ENCODE results near the gene LRRC8B.

Gene LRRC8B

DNA sequence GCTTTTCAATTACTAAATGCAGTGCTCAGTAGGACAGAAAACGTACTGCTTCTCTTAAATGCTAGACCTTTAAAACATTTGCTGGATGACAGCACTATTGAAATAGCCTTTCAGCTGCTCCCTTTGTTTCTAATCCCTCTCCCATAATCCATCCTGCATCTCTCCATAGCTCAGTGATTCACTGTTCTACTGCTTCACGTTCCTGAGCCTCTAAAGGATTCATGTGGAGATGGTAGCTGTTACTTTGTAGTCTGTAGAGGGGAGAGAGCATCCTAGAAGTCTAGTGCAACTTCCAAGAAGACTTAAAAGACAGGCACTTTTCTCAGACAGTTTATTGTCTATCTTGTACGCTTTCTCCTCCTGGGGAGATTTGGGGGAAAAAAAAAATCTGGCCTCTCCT is 51.4 kb downstream of the LRRC8B start:
- H3K9me3 ChIP-seq (replicated peaks; ENCODE audit: low read length) = no peaks in the 10 kb centered on the region
- no peaks in the 10 kb centered on the region for H3K4me1 ChIP-seq (ENCODE audit: control insufficient read depth, insufficient read depth, low read length)
- H3K4me3 ChIP-seq (ENCODE audit: low read length) = no peak overlapping the region
- H3K27me3 ChIP-seq (ENCODE audit: control insufficient read depth, insufficient read depth, low read length) = no peaks in the 10 kb centered on the region
- H3K9ac ChIP-seq (ENCODE audit: low read depth, low read length) = no peak overlapping the region
- H3K4me2 ChIP-seq (ENCODE audit: low read length) = no peak overlapping the region
- H3K36me3 ChIP-seq (ENCODE audit: insufficient read depth, low read length) = no peaks in the 10 kb centered on the region

DNA sequence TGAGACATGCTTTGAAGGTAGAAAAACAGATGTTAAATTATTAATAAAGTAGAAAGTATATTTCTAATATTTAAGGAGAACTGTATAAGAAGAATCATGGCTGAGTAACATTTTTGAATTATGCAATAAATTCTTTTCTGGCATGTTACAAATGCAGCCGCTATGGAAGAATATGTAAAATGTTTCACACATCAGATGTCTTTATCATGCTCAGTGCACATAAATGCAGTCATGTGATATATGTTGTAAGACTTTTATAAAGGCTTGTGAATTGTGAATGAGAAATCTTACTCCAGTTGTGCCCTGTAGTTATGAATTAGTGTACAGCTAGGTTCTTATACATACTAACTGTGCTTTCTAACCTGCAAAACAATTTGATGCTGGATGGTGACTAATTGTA is 53.5 kb downstream of the LRRC8B start:
- Histone ChIP-seq H3K27me3 (ENCODE audit: control insufficient read depth, insufficient read depth, low read length) (no peaks in the 10 kb centered on the region), H3K36me3 (ENCODE audit: insufficient read depth, low read length) (no peaks in the 10 kb centered on the region), H3K9ac (ENCODE audit: low read depth, low read length) (no peak overlapping the region), H3K4me3 (ENCODE audit: low read length) (no peak overlapping the region), H3K4me1 (ENCODE audit: control insufficient read depth, insufficient read depth, low read length) (no peaks in the 10 kb centered on the region), H3K9me3 (replicated peaks; ENCODE audit: low read length) (no peaks in the 10 kb centered on the region), H3K4me2 (ENCODE audit: low read length) (no peak overlapping the region)

DNA sequence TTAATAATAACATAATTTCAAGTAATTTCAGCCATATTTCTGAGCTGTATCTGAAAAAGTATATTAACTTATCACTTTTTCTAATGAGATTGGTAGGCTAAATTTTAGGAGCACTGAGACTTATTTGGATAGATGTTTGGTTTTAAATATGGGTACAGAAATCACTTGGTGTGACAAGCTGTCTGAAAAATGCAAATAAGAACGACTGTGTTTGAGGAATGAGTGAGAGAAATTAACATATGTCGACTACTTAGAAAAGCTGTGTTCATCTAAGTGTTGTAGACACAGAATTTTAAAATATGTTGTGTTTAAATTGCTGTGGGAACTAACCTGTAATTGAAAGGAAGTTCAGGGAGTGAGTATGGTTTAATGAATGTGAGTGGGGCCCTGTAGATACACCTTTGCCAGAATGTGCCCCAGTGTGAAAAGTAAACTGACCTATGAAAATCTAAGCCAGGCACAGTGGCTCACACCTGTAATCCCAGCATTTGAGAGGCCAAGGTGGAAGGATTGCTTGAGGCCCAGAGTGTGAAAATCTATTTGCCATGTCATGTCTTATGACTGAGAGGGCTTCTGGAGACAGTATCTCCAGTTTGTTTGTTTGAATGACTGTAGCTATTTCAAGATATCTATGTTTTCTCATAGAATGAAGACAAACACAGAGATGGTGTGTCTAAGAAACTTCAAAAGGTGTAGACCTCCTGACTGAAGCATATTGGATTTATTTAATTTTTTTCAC is 54.5 kb downstream of the LRRC8B start:
- Histone ChIP-seq H3K36me3 (ENCODE audit: insufficient read depth, low read length) (no peaks in the 10 kb centered on the region), H3K27me3 (ENCODE audit: control insufficient read depth, insufficient read depth, low read length) (no peaks in the 10 kb centered on the region), H3K9me3 (replicated peaks; ENCODE audit: low read length) (no peaks in the 10 kb centered on the region), H3K4me2 (ENCODE audit: low read length) (no peak overlapping the region), H3K4me3 (ENCODE audit: low read length) (no peak overlapping the region), H3K9ac (ENCODE audit: low read depth, low read length) (no peak overlapping the region), H3K4me1 (ENCODE audit: control insufficient read depth, insufficient read depth, low read length) (no peaks in the 10 kb centered on the region)

DNA sequence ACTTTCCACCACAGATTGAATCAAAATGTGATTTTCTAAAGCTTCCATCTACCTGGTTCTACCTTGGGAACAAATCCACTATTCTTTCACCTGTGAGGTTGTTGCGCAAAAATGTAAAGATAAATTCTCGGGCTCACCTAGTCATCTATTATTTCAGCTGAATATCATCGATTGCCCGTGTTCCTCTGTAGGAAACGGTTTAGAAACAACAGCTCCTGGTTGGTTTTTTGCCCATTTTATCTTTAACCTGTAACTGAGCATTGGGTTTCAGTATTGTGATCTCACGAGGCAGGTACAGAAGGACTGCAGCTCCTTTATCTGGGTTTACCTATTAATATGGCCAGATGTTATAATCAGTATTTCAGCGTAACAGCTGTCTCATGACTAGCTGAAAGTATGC is 55.4 kb downstream of the LRRC8B start:
- Histone ChIP-seq H3K4me3 (ENCODE audit: low read length) (no peak overlapping the region), H3K9me3 (replicated peaks; ENCODE audit: low read length) (no peaks in the 10 kb centered on the region), H3K4me2 (ENCODE audit: low read length) (no peak overlapping the region), H3K4me1 (ENCODE audit: control insufficient read depth, insufficient read depth, low read length) (no peaks in the 10 kb centered on the region), H3K27me3 (ENCODE audit: control insufficient read depth, insufficient read depth, low read length) (no peaks in the 10 kb centered on the region), H3K36me3 (ENCODE audit: insufficient read depth, low read length) (no peaks in the 10 kb centered on the region), H3K9ac (ENCODE audit: low read depth, low read length) (no peak overlapping the region)

DNA sequence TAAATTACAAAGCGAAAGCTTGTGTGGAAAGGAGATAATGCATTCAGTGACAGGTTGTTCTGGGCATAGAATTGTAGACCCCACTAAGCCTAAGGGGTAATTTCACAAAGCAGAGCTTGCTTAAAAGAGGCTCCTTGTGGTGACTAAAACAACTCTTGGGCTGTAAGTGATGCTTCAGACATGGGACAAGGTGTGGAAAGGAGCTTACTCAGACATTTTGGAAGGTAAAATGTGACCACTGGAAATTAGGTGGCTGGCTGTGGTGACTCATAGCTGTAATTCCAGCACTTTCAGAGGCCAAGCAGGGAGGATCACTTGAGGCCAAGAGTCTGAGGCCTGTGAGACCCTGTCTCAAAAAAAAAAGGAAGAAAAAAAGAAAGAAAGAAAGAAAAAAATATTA is 57.2 kb downstream of the LRRC8B start:
- Histone ChIP-seq H3K4me3 (ENCODE audit: low read length) (no peak overlapping the region), H3K4me2 (ENCODE audit: low read length) (no peak overlapping the region), H3K36me3 (ENCODE audit: insufficient read depth, low read length) (no peaks in the 10 kb centered on the region), H3K4me1 (ENCODE audit: control insufficient read depth, insufficient read depth, low read length) (no peaks in the 10 kb centered on the region), H3K9me3 (replicated peaks; ENCODE audit: low read length) (no peaks in the 10 kb centered on the region), H3K27me3 (ENCODE audit: control insufficient read depth, insufficient read depth, low read length) (no peaks in the 10 kb centered on the region), H3K9ac (ENCODE audit: low read depth, low read length) (no peak overlapping the region)

DNA sequence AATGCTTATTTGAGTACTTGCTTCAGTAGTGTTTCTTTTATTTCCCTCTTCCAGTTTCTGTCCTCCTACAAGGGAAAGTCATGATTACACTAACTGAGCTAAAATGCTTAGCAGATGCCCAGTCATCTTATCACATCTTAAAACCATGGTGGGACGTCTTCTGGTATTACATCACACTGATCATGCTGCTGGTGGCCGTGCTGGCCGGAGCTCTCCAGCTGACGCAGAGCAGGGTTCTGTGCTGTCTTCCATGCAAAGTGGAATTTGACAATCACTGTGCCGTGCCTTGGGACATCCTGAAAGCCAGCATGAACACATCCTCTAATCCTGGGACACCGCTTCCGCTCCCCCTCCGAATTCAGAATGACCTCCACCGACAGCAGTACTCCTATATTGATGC is 57.9 kb downstream of the LRRC8B start:
- H3K4me1 ChIP-seq (ENCODE audit: control insufficient read depth, insufficient read depth, low read length) = no peaks in the 10 kb centered on the region
- H3K36me3 ChIP-seq (ENCODE audit: insufficient read depth, low read length) = no peaks in the 10 kb centered on the region
- no peaks in the 10 kb centered on the region for H3K9me3 ChIP-seq (replicated peaks; ENCODE audit: low read length)
- H3K27me3 ChIP-seq (ENCODE audit: control insufficient read depth, insufficient read depth, low read length) = no peaks in the 10 kb centered on the region
- no peak overlapping the region for H3K4me2 ChIP-seq (ENCODE audit: low read length)
- H3K4me3 ChIP-seq (ENCODE audit: low read length) = no peak overlapping the region
- no peak overlapping the region for H3K9ac ChIP-seq (ENCODE audit: low read depth, low read length)

DNA sequence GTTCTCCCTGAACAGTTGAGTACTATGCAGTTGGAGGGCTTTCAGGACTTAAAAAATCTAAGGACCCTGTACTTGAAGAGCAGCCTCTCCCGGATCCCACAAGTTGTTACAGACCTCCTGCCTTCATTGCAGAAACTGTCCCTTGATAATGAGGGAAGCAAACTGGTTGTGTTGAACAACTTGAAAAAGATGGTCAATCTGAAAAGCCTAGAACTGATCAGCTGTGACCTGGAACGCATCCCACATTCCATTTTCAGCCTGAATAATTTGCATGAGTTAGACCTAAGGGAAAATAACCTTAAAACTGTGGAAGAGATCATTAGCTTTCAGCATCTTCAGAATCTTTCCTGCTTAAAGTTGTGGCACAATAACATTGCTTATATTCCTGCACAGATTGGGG is 59.6 kb downstream of the LRRC8B start:
- Histone ChIP-seq H3K9me3 (replicated peaks; ENCODE audit: low read length) (no peaks in the 10 kb centered on the region), H3K4me1 (ENCODE audit: control insufficient read depth, insufficient read depth, low read length) (peaks cover 2% of the 10 kb centered on the region), H3K27me3 (ENCODE audit: control insufficient read depth, insufficient read depth, low read length) (no peaks in the 10 kb centered on the region), H3K4me3 (ENCODE audit: low read length) (no peak overlapping the region), H3K9ac (ENCODE audit: low read depth, low read length) (no peak overlapping the region), H3K4me2 (ENCODE audit: low read length) (no peak overlapping the region), H3K36me3 (ENCODE audit: insufficient read depth, low read length) (no peaks in the 10 kb centered on the region)

DNA sequence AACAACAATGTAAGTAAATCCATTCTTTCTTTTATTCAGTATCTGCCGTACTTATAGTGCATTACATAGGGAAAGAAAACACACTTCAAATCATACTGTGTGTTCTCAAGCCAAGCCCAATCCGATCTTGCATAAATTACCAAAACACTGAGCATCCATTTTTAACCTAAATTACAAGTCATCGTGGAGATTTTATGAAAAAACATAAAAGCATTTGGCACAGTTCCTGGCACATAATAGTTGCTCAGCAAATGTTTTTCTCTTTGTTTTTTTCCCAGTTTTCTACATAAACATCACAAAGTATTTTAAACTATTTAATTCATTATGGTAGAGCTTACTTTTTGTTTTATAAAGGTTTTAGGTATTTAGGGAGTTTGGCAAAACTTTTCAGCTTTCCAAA is 60.2 kb downstream of the LRRC8B start:
- no peak overlapping the region for H3K4me3 ChIP-seq (ENCODE audit: low read length)
- H3K27me3 ChIP-seq (ENCODE audit: control insufficient read depth, insufficient read depth, low read length) = no peaks in the 10 kb centered on the region
- no peaks in the 10 kb centered on the region for H3K36me3 ChIP-seq (ENCODE audit: insufficient read depth, low read length)
- peaks cover 8% of the 10 kb centered on the region for H3K4me1 ChIP-seq (ENCODE audit: control insufficient read depth, insufficient read depth, low read length)
- no peaks in the 10 kb centered on the region for H3K9me3 ChIP-seq (replicated peaks; ENCODE audit: low read length)
- H3K4me2 ChIP-seq (ENCODE audit: low read length) = no peak overlapping the region
- H3K9ac ChIP-seq (ENCODE audit: low read depth, low read length) = no peak overlapping the region

DNA sequence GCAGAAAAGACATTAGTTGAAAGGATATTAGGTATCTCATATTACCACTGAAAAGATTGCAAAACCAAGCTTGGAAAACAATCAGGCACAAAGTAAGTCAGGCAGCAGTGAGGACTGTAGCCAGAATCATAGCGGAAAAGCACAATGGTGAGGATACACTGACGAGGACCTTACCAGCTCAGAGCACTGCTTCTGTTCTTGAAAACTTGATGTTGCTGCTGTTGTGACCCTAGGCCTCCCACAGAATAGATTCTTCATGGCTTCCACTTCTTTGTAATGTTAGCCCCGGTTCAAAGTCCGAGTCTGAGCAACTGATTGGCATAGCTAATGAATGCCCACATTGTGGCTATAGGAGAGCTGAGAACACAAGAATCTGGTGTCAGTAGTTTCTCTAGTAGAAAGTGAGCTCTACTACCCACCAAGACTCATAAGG is 63.1 kb downstream of the LRRC8B start:
- no peaks in the 10 kb centered on the region for H3K36me3 ChIP-seq (ENCODE audit: insufficient read depth, low read length)
- peaks cover 23% of the 10 kb centered on the region for H3K4me1 ChIP-seq (ENCODE audit: control insufficient read depth, insufficient read depth, low read length)
- H3K27me3 ChIP-seq (ENCODE audit: control insufficient read depth, insufficient read depth, low read length) = no peaks in the 10 kb centered on the region
- H3K4me3 ChIP-seq (ENCODE audit: low read length) = no peak overlapping the region
- H3K9me3 ChIP-seq (replicated peaks; ENCODE audit: low read length) = no peaks in the 10 kb centered on the region
- H3K4me2 ChIP-seq (ENCODE audit: low read length) = no peak overlapping the region
- H3K9ac ChIP-seq (ENCODE audit: low read depth, low read length) = no peak overlapping the region

DNA sequence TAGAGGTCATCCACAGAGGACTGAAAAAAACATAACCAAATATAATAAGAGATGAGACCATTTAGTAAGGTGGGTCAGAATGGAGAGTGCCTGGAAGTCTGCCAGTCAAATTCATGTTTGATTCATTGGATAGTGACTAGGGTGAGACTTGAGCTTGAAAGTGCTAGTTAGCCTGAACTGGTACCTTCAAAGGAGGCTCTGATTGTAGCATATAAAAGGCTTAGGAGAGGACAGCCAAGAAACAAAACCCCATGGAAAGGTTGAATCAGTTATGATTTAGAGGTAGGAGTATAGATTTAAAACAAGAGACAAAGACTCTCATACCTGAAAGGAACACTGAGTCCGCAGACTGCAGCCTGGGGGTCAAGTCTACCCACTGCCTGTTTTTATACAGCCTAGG is 63.9 kb downstream of the LRRC8B start:
- peaks cover 25% of the 10 kb centered on the region for H3K4me1 ChIP-seq (ENCODE audit: control insufficient read depth, insufficient read depth, low read length)
- no peaks in the 10 kb centered on the region for H3K36me3 ChIP-seq (ENCODE audit: insufficient read depth, low read length)
- H3K4me3 ChIP-seq (ENCODE audit: low read length) = no peak overlapping the region
- H3K27me3 ChIP-seq (ENCODE audit: control insufficient read depth, insufficient read depth, low read length) = no peaks in the 10 kb centered on the region
- no peak overlapping the region for H3K9ac ChIP-seq (ENCODE audit: low read depth, low read length)
- H3K9me3 ChIP-seq (replicated peaks; ENCODE audit: low read length) = no peaks in the 10 kb centered on the region
- no peak overlapping the region for H3K4me2 ChIP-seq (ENCODE audit: low read length)

DNA sequence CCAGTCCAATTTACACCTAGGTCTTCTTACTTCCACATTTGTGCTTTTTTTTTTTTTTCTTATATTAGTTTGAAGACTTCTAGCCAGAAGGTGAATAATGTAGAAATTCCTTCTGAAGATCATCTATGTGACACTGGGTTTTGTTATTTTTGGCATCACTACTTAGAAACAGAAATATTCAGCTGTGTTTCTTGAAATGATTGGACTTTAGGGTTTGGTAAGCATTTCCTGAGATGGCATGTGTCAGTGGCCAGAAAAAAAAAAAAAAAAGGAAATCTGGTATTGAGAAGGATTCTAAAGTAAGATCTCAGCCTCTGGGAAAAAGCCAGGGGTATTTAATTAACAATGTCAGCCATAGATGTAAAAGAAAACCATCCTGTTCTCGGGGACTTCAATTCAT is 64.9 kb downstream of the LRRC8B start:
- Histone ChIP-seq H3K4me3 (ENCODE audit: low read length) (no peak overlapping the region), H3K4me1 (ENCODE audit: control insufficient read depth, insufficient read depth, low read length) (peaks cover 35% of the 10 kb centered on the region), H3K27me3 (ENCODE audit: control insufficient read depth, insufficient read depth, low read length) (no peaks in the 10 kb centered on the region), H3K4me2 (ENCODE audit: low read length) (peak overlapping the region; percentile 13), H3K36me3 (ENCODE audit: insufficient read depth, low read length) (no peaks in the 10 kb centered on the region), H3K9ac (ENCODE audit: low read depth, low read length) (no peak overlapping the region), H3K9me3 (replicated peaks; ENCODE audit: low read length) (no peaks in the 10 kb centered on the region)

DNA sequence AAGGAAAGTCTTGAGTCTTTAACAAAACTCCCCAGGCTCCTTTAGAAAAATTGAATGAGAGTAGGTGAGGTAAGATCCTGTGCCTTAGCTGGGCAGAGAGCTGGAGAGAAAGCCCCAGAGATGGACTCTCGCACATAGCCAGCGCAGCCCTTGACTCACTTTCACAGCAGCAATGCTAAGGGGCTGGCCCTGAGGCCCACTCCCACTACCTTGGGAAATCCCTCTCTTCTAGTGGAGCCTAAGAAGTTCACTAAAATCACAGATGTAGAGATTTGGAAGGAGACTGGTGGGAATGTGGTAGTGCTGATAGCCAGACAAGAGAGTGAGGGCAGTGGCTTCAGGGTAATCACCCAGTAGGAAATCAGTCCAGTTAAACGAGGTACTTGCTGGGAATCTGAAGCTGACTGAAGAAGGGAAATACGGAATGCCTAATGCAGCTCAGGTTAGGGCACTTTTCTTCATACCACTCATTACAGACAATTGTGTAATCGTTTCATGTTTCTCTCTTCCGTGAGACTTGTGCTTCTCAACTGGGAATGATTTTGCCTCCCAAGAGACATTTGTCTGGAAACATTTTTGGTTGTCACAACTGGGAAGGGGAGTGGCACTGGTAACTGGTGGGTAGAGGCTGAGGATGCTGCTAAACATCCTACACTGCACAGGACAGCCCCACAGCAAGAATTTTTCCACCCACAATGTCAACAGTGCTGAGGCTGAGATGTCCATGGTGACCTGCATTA is 65.9 kb downstream of the LRRC8B start:
- H3K9me3 ChIP-seq (replicated peaks; ENCODE audit: low read length) = no peaks in the 10 kb centered on the region
- H3K4me3 ChIP-seq (ENCODE audit: low read length) = no peak overlapping the region
- peaks cover 38% of the 10 kb centered on the region for H3K4me1 ChIP-seq (ENCODE audit: control insufficient read depth, insufficient read depth, low read length)

More for the DNA sequence above, 65.9 kb downstream of the LRRC8B start:
- Histone ChIP-seq H3K36me3 (ENCODE audit: insufficient read depth, low read length) (no peaks in the 10 kb centered on the region), H3K4me2 (ENCODE audit: low read length) (peak overlapping the region; percentile 9), H3K9ac (ENCODE audit: low read depth, low read length) (no peak overlapping the region), H3K27me3 (ENCODE audit: control insufficient read depth, insufficient read depth, low read length) (no peaks in the 10 kb centered on the region)

All from skeletal muscle satellite cell (primary cell).